HepG2 (cell line): Measurements from ENCODE around the gene NDRG2. TPM values are rescaled to one million over a fixed set of nuclear protein-coding genes. Genes with fewer than 3 reads are reported as not detected.
A peak's percentile ranks its signal among the peaks of the same experiment; 100 is the strongest.

Experiments
- ARNTL ChIP-seq: sonication (generic); formaldehyde crosslinking; IDR thresholded peaks from 2 replicates; pipeline ENCODE4 v1.4.0; 2020; ENCODE audit warnings: mild to moderate bottlenecking, missing genetic modification reagents
- MIER2 ChIP-seq: IDR thresholded peaks from 2 replicates; pipeline ENCODE4 v1.6.1; 2016; ENCODE audit warnings: missing biosample characterization, missing genetic modification reagents
- MZF1 ChIP-seq: sonication (generic); formaldehyde crosslinking; IDR thresholded peaks from 2 replicates; pipeline ENCODE4 v1.8.1; 2023; ENCODE audit warnings: mild to moderate bottlenecking, missing genetic modification reagents, borderline replicate concordance
- NR2F6 ChIP-seq, 2 experiments: IDR thresholded peaks; 2 replicates each; pipeline ENCODE4 v1.6.1; 2016; ENCODE audit warnings: antibody characterized with exemption in 1 of 2, mild to moderate bottlenecking in 1 of 2
- SRSF9 ChIP-seq: fragments of 200-400 bp; formaldehyde crosslinking; IDR thresholded peaks from 2 replicates; pipeline ENCODE4 v1.6.1; 2018; ENCODE audit warnings: borderline replicate concordance, mild to moderate bottlenecking, low read depth, low read length; ENCODE audit not compliant: insufficient read depth, poor library complexity, severe bottlenecking
- ZNF558 ChIP-seq: sonication (generic); formaldehyde crosslinking; IDR thresholded peaks from 2 replicates; pipeline ENCODE4 v1.9.0; 2022; ENCODE audit warnings: mild to moderate bottlenecking, missing genetic modification reagents, borderline replicate concordance
- ZNF563 ChIP-seq: sonication (generic); formaldehyde crosslinking; IDR thresholded peaks from 2 replicates; pipeline ENCODE4 v1.8.0; 2022; ENCODE audit warnings: mild to moderate bottlenecking, moderate library complexity, missing genetic modification reagents
- polyA plus RNA-seq, 8 experiments: library from polyadenylated mRNA; depleted of rRNA in 3 of 8; stranded (reverse) in 7 of 8; unstranded in 1 of 8; fragments of >200 nt; fragmentation: Illumina TruSeq in 4 of 8; extraction: Trizol in 4 of 8; gene quantifications; 2 replicates each; pipeline versions ENCODE4 v1.2.1 to v1.2.3, GENCODE V29; 2011 to 2016; ENCODE audit warnings: low read depth in 4 of 8, missing spikeins in 1 of 8, mixed read lengths in 1 of 8; ENCODE audit not compliant: insufficient read depth in 1 of 8
- total RNA-seq, 5 experiments: library from RNA; depleted of rRNA; stranded (reverse); fragments of >200 nt; fragmentation: Illumina TruSeq; extraction: Trizol; gene quantifications; 2 replicates each; pipeline ENCODE4 v1.2.3, GENCODE V29; 2016; ENCODE audit warnings: low read depth in 1 of 5
- TF ChIP-seq, protein P1 (sequence below), 2 experiments: fragments of 450-650 bp in 1 of 2; sonication (generic) in 1 of 2; formaldehyde crosslinking in 1 of 2; IDR thresholded peaks; 2 replicates each; pipeline versions ENCODE4 v1.6.1 to v1.8.0; 2016 to 2022; ENCODE audit warnings: antibody characterized with exemption in 1 of 2, mild to moderate bottlenecking in 1 of 2, missing genetic modification reagents in 1 of 2
- TF ChIP-seq, protein P2 (sequence below): sonication (generic); formaldehyde crosslinking; IDR thresholded peaks from 2 replicates; pipeline ENCODE4 v1.5.0; 2020; ENCODE audit warnings: mild to moderate bottlenecking, missing genetic modification reagents, moderate library complexity
- TF ChIP-seq, protein P3 (sequence below): sonication (generic); formaldehyde crosslinking; conservative IDR thresholded peaks from 2 replicates; pipeline ENCODE4 v1.4.0; 2020; ENCODE audit warnings: missing genetic modification reagents
- TF ChIP-seq, protein P4 (sequence below): sonication (generic); formaldehyde crosslinking; IDR thresholded peaks from 2 replicates; pipeline ENCODE4 v1.9.0; 2021; ENCODE audit warnings: missing genetic modification reagents, mild to moderate bottlenecking, borderline replicate concordance

NDRG2 gene
- total and polyA plus RNA-seq, 2 of the 13 experiments (the other 11 are each of a cell fraction or from before 2014, with no cell fraction given), result 27.2 to 189 TPM

DNA sequence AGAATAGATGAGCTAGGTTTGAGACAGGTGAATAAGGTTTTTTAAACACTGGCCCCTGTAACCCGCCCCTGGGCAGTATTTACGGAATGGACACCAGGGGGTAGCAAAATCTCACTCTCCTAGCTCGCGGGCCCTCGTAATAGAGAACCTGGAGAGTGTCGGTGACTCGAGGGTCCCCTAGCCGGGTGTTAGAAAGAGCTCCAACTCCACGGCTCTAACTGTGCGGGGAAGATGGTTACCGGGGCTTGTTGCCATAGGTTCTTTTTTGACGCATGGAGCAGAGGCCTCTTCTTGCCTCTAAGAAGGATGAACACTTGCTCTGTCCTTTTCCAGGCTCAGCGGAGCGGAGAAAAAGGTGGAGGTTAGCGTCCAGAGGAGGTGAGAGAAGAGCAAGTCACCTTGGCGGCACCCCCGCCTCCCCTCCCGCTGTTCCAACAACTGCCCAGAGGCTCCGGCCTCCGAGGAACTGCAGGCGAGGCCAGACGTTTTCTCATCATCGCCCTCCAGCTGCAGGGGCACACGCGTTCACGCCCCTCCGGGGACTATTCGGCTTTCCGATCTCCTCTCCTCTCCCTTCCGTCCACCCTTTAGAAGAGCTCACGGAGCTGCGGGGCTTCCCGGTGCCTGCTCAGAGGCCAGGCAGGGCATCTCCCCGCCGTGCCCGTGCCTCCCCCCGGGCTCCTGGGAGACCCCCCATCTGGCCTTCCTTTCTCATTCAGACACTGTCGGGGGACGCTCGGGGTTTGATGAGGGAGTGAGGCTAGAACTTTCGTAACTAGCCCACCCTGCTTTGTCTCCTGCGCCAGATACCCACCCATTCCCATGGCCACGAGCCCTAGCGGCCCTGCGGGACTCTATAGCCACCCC, 43.9 kb upstream of the NDRG2 start (continued):
- TF ChIP-seq ARNTL (CRISPR knock-in tag) (0 out of 2 replicates have a peak, but pooled peaks have one; percentile 20), NR2F6 (IDR thresholded peaks at IDR 0.05) (no peak), NR2F6 (CRISPR knock-in tag; IDR thresholded peaks at IDR 0.05) (peak; percentile 57), ZNF558 (no peak), MIER2 (CRISPR knock-in tag) (0 out of 2 replicates have a peak, but pooled peaks have one; percentile 29), MZF1 (CRISPR knock-in tag) (no peak), ZNF563 (CRISPR knock-in tag) (peak; percentile 89), SRSF9 (no peak)
- TF ChIP-seq, protein P1, sequence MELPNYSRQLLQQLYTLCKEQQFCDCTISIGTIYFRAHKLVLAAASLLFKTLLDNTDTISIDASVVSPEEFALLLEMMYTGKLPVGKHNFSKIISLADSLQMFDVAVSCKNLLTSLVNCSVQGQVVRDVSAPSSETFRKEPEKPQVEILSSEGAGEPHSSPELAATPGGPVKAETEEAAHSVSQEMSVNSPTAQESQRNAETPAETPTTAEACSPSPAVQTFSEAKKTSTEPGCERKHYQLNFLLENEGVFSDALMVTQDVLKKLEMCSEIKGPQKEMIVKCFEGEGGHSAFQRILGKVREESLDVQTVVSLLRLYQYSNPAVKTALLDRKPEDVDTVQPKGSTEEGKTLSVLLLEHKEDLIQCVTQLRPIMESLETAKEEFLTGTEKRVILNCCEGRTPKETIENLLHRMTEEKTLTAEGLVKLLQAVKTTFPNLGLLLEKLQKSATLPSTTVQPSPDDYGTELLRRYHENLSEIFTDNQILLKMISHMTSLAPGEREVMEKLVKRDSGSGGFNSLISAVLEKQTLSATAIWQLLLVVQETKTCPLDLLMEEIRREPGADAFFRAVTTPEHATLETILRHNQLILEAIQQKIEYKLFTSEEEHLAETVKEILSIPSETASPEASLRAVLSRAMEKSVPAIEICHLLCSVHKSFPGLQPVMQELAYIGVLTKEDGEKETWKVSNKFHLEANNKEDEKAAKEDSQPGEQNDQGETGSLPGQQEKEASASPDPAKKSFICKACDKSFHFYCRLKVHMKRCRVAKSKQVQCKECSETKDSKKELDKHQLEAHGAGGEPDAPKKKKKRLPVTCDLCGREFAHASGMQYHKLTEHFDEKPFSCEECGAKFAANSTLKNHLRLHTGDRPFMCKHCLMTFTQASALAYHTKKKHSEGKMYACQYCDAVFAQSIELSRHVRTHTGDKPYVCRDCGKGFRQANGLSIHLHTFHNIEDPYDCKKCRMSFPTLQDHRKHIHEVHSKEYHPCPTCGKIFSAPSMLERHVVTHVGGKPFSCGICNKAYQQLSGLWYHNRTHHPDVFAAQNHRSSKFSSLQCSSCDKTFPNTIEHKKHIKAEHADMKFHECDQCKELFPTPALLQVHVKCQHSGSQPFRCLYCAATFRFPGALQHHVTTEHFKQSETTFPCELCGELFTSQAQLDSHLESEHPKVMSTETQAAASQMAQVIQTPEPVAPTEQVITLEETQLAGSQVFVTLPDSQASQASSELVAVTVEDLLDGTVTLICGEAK (IDR thresholded peaks at IDR 0.05), result no peak
- TF ChIP-seq, protein P1 (CRISPR knock-in tag; IDR thresholded peaks at IDR 0.05), result no peak
- TF ChIP-seq, protein P2, sequence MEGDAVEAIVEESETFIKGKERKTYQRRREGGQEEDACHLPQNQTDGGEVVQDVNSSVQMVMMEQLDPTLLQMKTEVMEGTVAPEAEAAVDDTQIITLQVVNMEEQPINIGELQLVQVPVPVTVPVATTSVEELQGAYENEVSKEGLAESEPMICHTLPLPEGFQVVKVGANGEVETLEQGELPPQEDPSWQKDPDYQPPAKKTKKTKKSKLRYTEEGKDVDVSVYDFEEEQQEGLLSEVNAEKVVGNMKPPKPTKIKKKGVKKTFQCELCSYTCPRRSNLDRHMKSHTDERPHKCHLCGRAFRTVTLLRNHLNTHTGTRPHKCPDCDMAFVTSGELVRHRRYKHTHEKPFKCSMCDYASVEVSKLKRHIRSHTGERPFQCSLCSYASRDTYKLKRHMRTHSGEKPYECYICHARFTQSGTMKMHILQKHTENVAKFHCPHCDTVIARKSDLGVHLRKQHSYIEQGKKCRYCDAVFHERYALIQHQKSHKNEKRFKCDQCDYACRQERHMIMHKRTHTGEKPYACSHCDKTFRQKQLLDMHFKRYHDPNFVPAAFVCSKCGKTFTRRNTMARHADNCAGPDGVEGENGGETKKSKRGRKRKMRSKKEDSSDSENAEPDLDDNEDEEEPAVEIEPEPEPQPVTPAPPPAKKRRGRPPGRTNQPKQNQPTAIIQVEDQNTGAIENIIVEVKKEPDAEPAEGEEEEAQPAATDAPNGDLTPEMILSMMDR, result peak; percentile 88
- TF ChIP-seq, protein P3, sequence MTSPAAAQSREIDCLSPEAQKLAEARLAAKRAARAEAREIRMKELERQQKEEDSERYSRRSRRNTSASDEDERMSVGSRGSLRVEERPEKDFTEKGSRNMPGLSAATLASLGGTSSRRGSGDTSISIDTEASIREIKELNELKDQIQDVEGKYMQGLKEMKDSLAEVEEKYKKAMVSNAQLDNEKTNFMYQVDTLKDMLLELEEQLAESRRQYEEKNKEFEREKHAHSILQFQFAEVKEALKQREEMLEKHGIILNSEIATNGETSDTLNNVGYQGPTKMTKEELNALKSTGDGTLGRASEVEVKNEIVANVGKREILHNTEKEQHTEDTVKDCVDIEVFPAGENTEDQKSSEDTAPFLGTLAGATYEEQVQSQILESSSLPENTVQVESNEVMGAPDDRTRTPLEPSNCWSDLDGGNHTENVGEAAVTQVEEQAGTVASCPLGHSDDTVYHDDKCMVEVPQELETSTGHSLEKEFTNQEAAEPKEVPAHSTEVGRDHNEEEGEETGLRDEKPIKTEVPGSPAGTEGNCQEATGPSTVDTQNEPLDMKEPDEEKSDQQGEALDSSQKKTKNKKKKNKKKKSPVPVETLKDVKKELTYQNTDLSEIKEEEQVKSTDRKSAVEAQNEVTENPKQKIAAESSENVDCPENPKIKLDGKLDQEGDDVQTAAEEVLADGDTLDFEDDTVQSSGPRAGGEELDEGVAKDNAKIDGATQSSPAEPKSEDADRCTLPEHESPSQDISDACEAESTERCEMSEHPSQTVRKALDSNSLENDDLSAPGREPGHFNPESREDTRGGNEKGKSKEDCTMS (CRISPR knock-in tag), result no peak
- TF ChIP-seq, protein P4, sequence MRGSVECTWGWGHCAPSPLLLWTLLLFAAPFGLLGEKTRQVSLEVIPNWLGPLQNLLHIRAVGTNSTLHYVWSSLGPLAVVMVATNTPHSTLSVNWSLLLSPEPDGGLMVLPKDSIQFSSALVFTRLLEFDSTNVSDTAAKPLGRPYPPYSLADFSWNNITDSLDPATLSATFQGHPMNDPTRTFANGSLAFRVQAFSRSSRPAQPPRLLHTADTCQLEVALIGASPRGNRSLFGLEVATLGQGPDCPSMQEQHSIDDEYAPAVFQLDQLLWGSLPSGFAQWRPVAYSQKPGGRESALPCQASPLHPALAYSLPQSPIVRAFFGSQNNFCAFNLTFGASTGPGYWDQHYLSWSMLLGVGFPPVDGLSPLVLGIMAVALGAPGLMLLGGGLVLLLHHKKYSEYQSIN (CRISPR knock-in tag), result no peak
